Measurements from ENCODE around the gene CDH24.

- TF ChIP-seq CTCF (conservative IDR thresholded peaks at IDR 0.05; ENCODE audit: low read depth, low read length) = peak; percentile 42
- TF ChIP-seq EZH2phosphoT487 (IDR thresholded peaks at IDR 0.05; ENCODE audit: borderline replicate concordance, low read length) = no peak
- no peak for TF ChIP-seq EZH2 (IDR thresholded peaks at IDR 0.05; ENCODE audit: low read length, unreplicated experiment)
Observed at GRCh38 chr14:23093991-23094665, 36.8 kb upstream of the CDH24 start.

Measured in PC-3 (cell line).